Thyroid gland (tissue), 4 donors: Measurements from ENCODE around the gene MAP4. TPM values are rescaled to one million over a fixed set of nuclear protein-coding genes. Genes with fewer than 3 reads are reported as not detected.

Experiments used
- DNase-seq, 2 donors: peaks; one replicate each; pipeline ENCODE4 v3.0.0-alpha.2; 2019
- H3K27ac ChIP-seq, 3 donors: fragments of 200-600 bp; sonication (generic); 1 replicate in 2 of 3; 2 replicates in 1 of 3; pipeline ENCODE4 v1.5.1; 2016 to 2019; ENCODE audit warnings: mild to moderate bottlenecking in 1 of 3, moderate library complexity in 1 of 3
- H3K27me3 ChIP-seq: fragments of 200-600 bp; sonication (generic); one replicate; pipeline ENCODE4 v1.5.1; 2019
- H3K36me3 ChIP-seq, 2 donors: fragments of 200-600 bp; sonication (generic); one replicate each; pipeline ENCODE4 v1.5.1; 2016 to 2019
- H3K4me1 ChIP-seq, 2 donors: fragments of 200-600 bp; sonication (generic); one replicate each; pipeline ENCODE4 v1.5.1; 2017 to 2019
- H3K4me3 ChIP-seq, 3 donors: fragments of 200-600 bp; sonication (generic); replicated peaks in 1 of 3; 1 replicate in 2 of 3; 2 replicates in 1 of 3; pipeline ENCODE4 v1.5.1; 2016; ENCODE audit warnings: mild to moderate bottlenecking in 1 of 3
- H3K9me3 ChIP-seq: fragments of 200-600 bp; sonication (generic); one replicate; pipeline ENCODE4 v1.5.1; 2017
- POLR2A ChIP-seq, 2 donors: fragments of 450-650 bp; IDR thresholded peaks; one replicate each; pipeline ENCODE4 v1.6.1; 2017; ENCODE audit warnings: antibody characterized with exemption in 2 of 2, mild to moderate bottlenecking in 2 of 2, moderate library complexity in 1 of 2
- WGBS, 2 donors: methylation state at CpG; one replicate each; pipeline ENCODE4 v1.1.5; 2017; 5-methylcytosine and 5-hydroxymethylcytosine counted together
- intact Hi-C: fragments of 100-400 bp; cut with DNase I; formaldehyde crosslinking; loops from one replicate; pipeline ENCODE4 v1.15.1; 2023
- total RNA-seq, 4 donors: library from RNA; depleted of rRNA; stranded (reverse); fragments of >200 nt; gene quantifications; one replicate each; pipeline ENCODE4 v1.2.3, GENCODE V29; 2016
- TF ChIP-seq, protein P1 (sequence below), 6 experiments: fragments of 200-600 bp in 3 of 6; fragments of 450-650 bp in 3 of 6; sonication (generic) in 3 of 6; IDR thresholded peaks; one replicate each; pipeline ENCODE4 v1.5.1; 2016 to 2019; ENCODE audit warnings: antibody characterized with exemption in 6 of 6, mild to moderate bottlenecking in 2 of 6, inconsistent platforms in 1 of 6, moderate library complexity in 1 of 6

Gene MAP4
- total RNA-seq, 4 donors from 2014 or later: 75.5 to 103 (median 88.0) TPM

DNA sequence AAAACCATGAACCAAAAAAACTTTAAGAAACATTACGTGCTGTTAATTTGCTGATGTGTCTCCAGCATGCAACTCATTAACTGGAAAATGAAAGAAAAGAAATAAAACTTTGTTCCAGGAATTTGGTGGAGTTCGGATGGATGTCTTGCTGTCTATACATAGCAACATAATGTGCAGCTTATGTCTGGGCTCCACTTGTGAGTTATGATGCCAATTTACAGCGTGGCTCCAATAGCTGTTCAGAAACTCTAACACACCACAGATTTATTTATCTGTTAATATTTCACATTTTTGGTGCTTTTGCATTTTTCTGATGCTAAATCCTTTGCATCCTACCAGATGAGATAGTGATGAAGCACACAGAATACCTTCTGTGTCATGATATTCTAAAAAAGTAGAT lies 45.1 kb downstream of the MAP4 start:
- TF ChIP-seq, protein P1, sequence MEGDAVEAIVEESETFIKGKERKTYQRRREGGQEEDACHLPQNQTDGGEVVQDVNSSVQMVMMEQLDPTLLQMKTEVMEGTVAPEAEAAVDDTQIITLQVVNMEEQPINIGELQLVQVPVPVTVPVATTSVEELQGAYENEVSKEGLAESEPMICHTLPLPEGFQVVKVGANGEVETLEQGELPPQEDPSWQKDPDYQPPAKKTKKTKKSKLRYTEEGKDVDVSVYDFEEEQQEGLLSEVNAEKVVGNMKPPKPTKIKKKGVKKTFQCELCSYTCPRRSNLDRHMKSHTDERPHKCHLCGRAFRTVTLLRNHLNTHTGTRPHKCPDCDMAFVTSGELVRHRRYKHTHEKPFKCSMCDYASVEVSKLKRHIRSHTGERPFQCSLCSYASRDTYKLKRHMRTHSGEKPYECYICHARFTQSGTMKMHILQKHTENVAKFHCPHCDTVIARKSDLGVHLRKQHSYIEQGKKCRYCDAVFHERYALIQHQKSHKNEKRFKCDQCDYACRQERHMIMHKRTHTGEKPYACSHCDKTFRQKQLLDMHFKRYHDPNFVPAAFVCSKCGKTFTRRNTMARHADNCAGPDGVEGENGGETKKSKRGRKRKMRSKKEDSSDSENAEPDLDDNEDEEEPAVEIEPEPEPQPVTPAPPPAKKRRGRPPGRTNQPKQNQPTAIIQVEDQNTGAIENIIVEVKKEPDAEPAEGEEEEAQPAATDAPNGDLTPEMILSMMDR (IDR thresholded peaks at IDR 0.05): no peak
- TF ChIP-seq POLR2A (IDR thresholded peaks at IDR 0.05): no peak
- Histone ChIP-seq H3K4me1 (peaks cover 0 to 7% of the 10 kb centered on the region in 2 donors), H3K4me3 (no peak overlapping the region), H3K27me3 (no peaks in the 10 kb centered on the region), H3K27ac (no peak overlapping the region), H3K9me3 (no peaks in the 10 kb centered on the region), H3K36me3 (no peaks in the 10 kb centered on the region)
- intact Hi-C loops: no loop called here
- no peak for DNase-seq
- WGBS, 2 donors: 93 to 97% methylated on average over 3 of the region's 3 CpGs

- H3K4me3 ChIP-seq: no peak overlapping the region
- TF ChIP-seq, protein P1 (IDR thresholded peaks at IDR 0.05): no peak
- TF ChIP-seq POLR2A (IDR thresholded peaks at IDR 0.05): no peak
- no peak overlapping the region for H3K27ac ChIP-seq
- H3K27me3 ChIP-seq: no peaks in the 10 kb centered on the region
- DNase-seq: no peak
- no peaks in the 10 kb centered on the region for H3K36me3 ChIP-seq
- intact Hi-C loops: no loop called here
- 93 to 96% methylated on average over 4 of the region's 4 CpGs for WGBS, 2 donors
- no peaks in the 10 kb centered on the region for H3K9me3 ChIP-seq
- peaks cover 0 to 9% of the 10 kb centered on the region in 2 donors for H3K4me1 ChIP-seq
Measured at GRCh38 chr3:47964740-47965139, 51.5 kb downstream of the MAP4 start.

- Histone ChIP-seq H3K4me1 (peaks cover 0 to 5% of the 10 kb centered on the region in 2 donors), H3K27ac (no peak overlapping the region), H3K4me3 (no peak overlapping the region), H3K36me3 (no peaks in the 10 kb centered on the region), H3K27me3 (no peaks in the 10 kb centered on the region), H3K9me3 (no peaks in the 10 kb centered on the region)
- intact Hi-C loops: no loop called here
- no peak for DNase-seq
- 73 to 78% methylated on average over 5 of the region's 5 CpGs for WGBS, 2 donors
- TF ChIP-seq, protein P1 (IDR thresholded peaks at IDR 0.05): no peak
- TF ChIP-seq POLR2A (IDR thresholded peaks at IDR 0.05): no peak
Measured at GRCh38 chr3:47961815-47962606, 54.2 kb downstream of the MAP4 start.

GRCh38 chr3:47961036-47961435 lies 55.2 kb downstream of the MAP4 start:
- no peak for TF ChIP-seq POLR2A (IDR thresholded peaks at IDR 0.05)
- TF ChIP-seq, protein P1 (IDR thresholded peaks at IDR 0.05): no peak
- no peak overlapping the region for H3K4me3 ChIP-seq
- H3K27me3 ChIP-seq: no peaks in the 10 kb centered on the region
- no peaks in the 10 kb centered on the region for H3K36me3 ChIP-seq
- 100% methylated on average over 1 of the region's 1 CpG for WGBS, 2 donors
- intact Hi-C loops: no loop called here
- no peaks in the 10 kb centered on the region for H3K9me3 ChIP-seq
- no peak for DNase-seq
- peaks cover 0 to 5% of the 10 kb centered on the region in 2 donors for H3K4me1 ChIP-seq
- no peak overlapping the region for H3K27ac ChIP-seq

- no peak for DNase-seq
- no peaks in the 10 kb centered on the region for H3K36me3 ChIP-seq
- peaks cover 0 to 11% of the 10 kb centered on the region in 2 donors for H3K4me1 ChIP-seq
- no peaks in the 10 kb centered on the region for H3K9me3 ChIP-seq
- 81 to 88% methylated on average over 1 of the region's 1 CpG for WGBS, 2 donors
- H3K27me3 ChIP-seq: no peaks in the 10 kb centered on the region
- intact Hi-C loops: no loop called here
- H3K27ac ChIP-seq: no peak overlapping the region
- TF ChIP-seq, protein P1 (IDR thresholded peaks at IDR 0.05): no peak
- no peak for TF ChIP-seq POLR2A (IDR thresholded peaks at IDR 0.05)
- no peak overlapping the region for H3K4me3 ChIP-seq
Measured at GRCh38 chr3:47956521-47956920, 59.7 kb downstream of the MAP4 start.
